ENCODE results near the gene ABCA1. TPM values are rescaled to one million over a fixed set of nuclear protein-coding genes. Genes with fewer than 3 reads are reported as not detected.
A peak's percentile ranks its signal among the peaks of the same experiment; 100 is the strongest.
"Not testable (repeated sequence)": the region's sequence is repeated elsewhere in the genome, so short reads cannot be mapped to it uniquely, and the experiment has no call there.

ABCA1 gene
- total and polyA plus RNA-seq, 4 donors, result 10.2 to 43.0 (median 27.8) TPM

DNA sequence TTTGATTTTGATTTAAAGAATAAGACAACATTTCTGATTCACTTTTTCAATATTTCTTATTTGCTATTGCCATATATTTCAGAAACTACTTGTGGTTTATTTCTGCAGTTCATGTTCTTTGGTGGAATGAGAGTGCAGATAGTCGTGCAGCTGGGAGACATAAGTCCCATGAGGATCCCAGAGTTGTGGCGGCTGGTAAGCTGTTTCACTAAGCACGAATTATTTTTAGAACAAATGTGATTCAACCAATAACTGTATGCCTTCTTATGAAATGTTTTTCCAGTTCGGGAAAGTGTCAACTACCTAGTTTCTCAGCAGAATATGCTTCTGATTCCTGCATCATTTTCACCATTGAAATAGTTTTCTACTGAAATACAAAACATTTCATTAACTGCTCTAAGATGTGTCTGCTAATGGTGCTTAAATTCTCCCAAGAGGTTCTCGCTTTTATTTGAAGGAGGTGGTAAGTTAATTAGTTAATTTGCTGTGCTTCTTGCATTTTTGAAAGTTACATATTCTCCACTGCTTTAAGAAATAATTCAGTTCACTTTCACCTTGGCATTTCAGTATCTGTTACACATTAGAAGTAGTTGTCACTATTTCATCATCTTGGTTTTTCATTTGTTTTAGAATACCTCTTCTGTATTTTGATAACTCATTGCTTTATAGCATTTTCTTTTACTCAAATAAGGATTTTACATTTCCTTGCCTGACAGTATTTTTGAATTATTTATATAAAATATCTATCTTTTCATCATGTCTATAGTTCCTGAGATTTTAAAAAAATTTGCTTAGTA lies 155.0 kb downstream of the ABCA1 start:
- H3K27ac ChIP-seq (ENCODE audit: low read depth, low read length), result no peak overlapping the region
- no peaks in the 10 kb centered on the region for H3K9me3 ChIP-seq (ENCODE audit: control insufficient read depth, insufficient read depth, low read length)
- H3K36me3 ChIP-seq (ENCODE audit: control insufficient read depth, insufficient read depth, low read length), result no peaks in the 10 kb centered on the region
- no CpG with 5 or more reads among the region's 5 CpGs for WGBS (ENCODE audit: insufficient coverage)
- DNase-seq (ENCODE audit: low read depth in 4 of 6, low spot score in 6 of 6), result peak in 1 of 6 donors; percentile 22
- no peaks in the 10 kb centered on the region for H3K4me1 ChIP-seq (ENCODE audit: control insufficient read depth, insufficient read depth, low read length)
- no peak overlapping the region for H3K4me3 ChIP-seq (ENCODE audit: low read depth, low read length)
- no peaks in the 10 kb centered on the region for H3K27me3 ChIP-seq (ENCODE audit: control insufficient read depth, insufficient read depth, low read length)

DNA sequence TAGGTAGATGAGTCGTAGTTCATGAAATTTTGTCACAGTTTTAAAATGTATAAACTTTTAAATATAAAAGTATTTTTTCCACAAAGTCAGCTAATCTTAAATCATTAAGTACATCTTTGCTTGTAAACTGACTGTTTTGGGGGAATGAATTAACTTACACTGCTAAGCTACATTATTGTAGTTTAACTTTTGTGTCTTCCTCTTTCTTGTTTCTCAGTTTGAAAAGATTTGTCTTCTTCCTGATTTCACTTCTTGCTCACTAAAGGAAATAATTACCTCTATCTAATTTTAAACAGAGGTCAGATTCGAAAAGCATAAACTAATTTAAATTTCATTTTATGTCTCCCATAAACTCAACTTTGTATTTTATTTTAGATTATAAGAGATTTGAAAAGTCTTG lies 158.3 kb downstream of the ABCA1 start:
- H3K4me1 ChIP-seq (ENCODE audit: control insufficient read depth, insufficient read depth, low read length), result peaks cover 2% of the 10 kb centered on the region
- H3K27me3 ChIP-seq (ENCODE audit: control insufficient read depth, insufficient read depth, low read length), result no peaks in the 10 kb centered on the region
- DNase-seq (ENCODE audit: low read depth in 4 of 6, low spot score in 6 of 6), result no peak
- H3K4me3 ChIP-seq (ENCODE audit: low read depth, low read length), result no peak overlapping the region
- no CpG with 5 or more reads among the region's 2 CpGs for WGBS (ENCODE audit: insufficient coverage)
- no peaks in the 10 kb centered on the region for H3K36me3 ChIP-seq (ENCODE audit: control insufficient read depth, insufficient read depth, low read length)
- no peaks in the 10 kb centered on the region for H3K9me3 ChIP-seq (ENCODE audit: control insufficient read depth, insufficient read depth, low read length)
- H3K27ac ChIP-seq (ENCODE audit: low read depth, low read length), result no peak overlapping the region

DNA sequence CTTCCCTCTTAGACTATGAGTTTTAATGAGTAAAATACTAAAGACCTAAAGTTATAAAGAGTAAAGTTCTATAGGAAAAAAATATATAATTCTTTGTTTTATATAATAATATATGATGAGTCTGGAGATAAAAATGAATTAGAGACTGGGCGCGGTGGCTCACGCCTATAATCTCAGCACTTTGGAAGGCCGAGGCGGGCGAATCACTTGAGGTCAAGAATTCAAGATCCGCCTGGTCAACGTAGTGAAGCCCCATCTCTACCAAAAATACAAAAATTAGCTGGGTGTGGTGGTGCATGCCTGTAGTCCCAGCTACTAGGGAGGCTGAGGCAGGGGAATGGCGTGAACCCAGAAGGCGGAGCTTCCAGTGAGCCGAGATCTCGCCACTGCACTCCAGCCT lies 158.9 kb downstream of the ABCA1 start:
- not testable (repeated sequence) for H3K27ac ChIP-seq (ENCODE audit: low read depth, low read length); H3K4me1 ChIP-seq (ENCODE audit: control insufficient read depth, insufficient read depth, low read length); DNase-seq (ENCODE audit: low read depth in 4 of 6, low spot score in 6 of 6); H3K36me3 ChIP-seq (ENCODE audit: control insufficient read depth, insufficient read depth, low read length); H3K4me3 ChIP-seq (ENCODE audit: low read depth, low read length); H3K27me3 ChIP-seq (ENCODE audit: control insufficient read depth, insufficient read depth, low read length); H3K9me3 ChIP-seq (ENCODE audit: control insufficient read depth, insufficient read depth, low read length)
- WGBS (ENCODE audit: insufficient coverage), result no CpG with 5 or more reads among the region's 12 CpGs

DNA sequence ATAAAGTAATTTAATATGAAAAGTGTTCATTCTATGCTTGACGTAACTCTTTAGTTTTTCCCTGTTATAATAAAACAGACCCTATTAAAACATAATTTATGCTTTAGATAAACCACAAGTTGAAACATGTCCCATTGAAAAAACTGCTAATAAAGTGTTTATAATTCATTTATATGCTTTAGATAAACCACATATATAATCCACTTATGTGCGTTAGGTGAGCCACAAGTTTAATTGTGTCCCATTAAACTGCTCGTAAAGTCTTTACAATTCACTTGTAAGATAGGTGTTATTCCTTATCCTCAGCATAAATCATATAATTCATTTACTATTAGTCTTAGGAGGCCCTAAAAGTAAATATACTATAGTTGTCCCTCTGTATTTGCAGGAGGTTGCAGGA lies 160.4 kb downstream of the ABCA1 start:
- H3K36me3 ChIP-seq (ENCODE audit: control insufficient read depth, insufficient read depth, low read length), result no peaks in the 10 kb centered on the region
- H3K27ac ChIP-seq (ENCODE audit: low read depth, low read length), result no peak overlapping the region
- peaks cover 5% of the 10 kb centered on the region for H3K4me1 ChIP-seq (ENCODE audit: control insufficient read depth, insufficient read depth, low read length)
- no peak for DNase-seq (ENCODE audit: low read depth in 4 of 6, low spot score in 6 of 6)
- H3K9me3 ChIP-seq (ENCODE audit: control insufficient read depth, insufficient read depth, low read length), result no peaks in the 10 kb centered on the region
- H3K27me3 ChIP-seq (ENCODE audit: control insufficient read depth, insufficient read depth, low read length), result no peaks in the 10 kb centered on the region
- no CpG with 5 or more reads among the region's 3 CpGs for WGBS (ENCODE audit: insufficient coverage)
- H3K4me3 ChIP-seq (ENCODE audit: low read depth, low read length), result no peak overlapping the region

DNA sequence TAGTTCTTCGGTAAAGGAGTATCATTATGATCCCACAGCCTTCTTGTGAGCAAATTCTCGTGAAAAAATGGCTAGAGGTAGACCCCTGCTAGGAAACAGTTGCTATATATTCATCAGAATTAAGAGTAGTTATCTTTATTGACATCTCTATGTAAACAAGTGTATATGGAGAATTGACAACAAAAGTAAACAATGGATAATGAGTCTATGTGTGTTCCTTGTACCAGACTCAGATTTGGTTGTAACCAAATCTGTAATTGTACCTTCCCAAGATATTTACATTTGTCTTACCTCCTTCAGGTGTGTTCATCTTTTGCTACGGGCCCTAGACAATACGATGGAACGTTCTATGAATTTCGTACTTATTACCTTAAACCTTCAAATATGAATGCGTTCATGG lies 161.9 kb downstream of the ABCA1 start:
- Histone ChIP-seq H3K27ac (ENCODE audit: low read depth, low read length) (no peak overlapping the region), H3K4me1 (ENCODE audit: control insufficient read depth, insufficient read depth, low read length) (peaks cover 5% of the 10 kb centered on the region), H3K27me3 (ENCODE audit: control insufficient read depth, insufficient read depth, low read length) (no peaks in the 10 kb centered on the region), H3K36me3 (ENCODE audit: control insufficient read depth, insufficient read depth, low read length) (no peaks in the 10 kb centered on the region), H3K4me3 (ENCODE audit: low read depth, low read length) (no peak overlapping the region), H3K9me3 (ENCODE audit: control insufficient read depth, insufficient read depth, low read length) (no peaks in the 10 kb centered on the region)
- no peak for DNase-seq (ENCODE audit: low read depth in 4 of 6, low spot score in 6 of 6)
- no CpG with 5 or more reads among the region's 7 CpGs for WGBS (ENCODE audit: insufficient coverage)

DNA sequence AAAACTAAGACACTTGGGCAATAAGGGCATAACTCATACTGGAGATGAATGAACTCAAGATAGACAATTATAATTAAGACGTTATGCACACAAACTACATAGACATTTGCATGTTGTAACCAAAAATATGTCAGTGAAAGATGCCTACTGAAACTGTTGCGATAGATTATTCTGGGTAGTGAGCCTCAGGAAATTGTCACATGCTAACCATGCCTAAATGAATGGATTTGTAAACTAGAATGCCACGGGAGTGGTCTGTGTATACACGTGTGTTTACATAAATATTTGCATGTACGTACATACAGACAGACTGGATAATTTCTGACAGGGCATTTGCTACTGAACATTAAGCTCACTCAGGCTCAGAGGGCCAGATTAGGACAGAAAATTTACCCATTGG lies 162.8 kb downstream of the ABCA1 start:
- Histone ChIP-seq H3K4me3 (ENCODE audit: low read depth, low read length) (no peak overlapping the region), H3K27me3 (ENCODE audit: control insufficient read depth, insufficient read depth, low read length) (no peaks in the 10 kb centered on the region), H3K36me3 (ENCODE audit: control insufficient read depth, insufficient read depth, low read length) (no peaks in the 10 kb centered on the region), H3K4me1 (ENCODE audit: control insufficient read depth, insufficient read depth, low read length) (peaks cover 5% of the 10 kb centered on the region), H3K27ac (ENCODE audit: low read depth, low read length) (no peak overlapping the region), H3K9me3 (ENCODE audit: control insufficient read depth, insufficient read depth, low read length) (no peaks in the 10 kb centered on the region)
- WGBS (ENCODE audit: insufficient coverage), result 80% methylated on average over 3 of the region's 5 CpGs
- no peak for DNase-seq (ENCODE audit: low read depth in 4 of 6, low spot score in 6 of 6)

DNA sequence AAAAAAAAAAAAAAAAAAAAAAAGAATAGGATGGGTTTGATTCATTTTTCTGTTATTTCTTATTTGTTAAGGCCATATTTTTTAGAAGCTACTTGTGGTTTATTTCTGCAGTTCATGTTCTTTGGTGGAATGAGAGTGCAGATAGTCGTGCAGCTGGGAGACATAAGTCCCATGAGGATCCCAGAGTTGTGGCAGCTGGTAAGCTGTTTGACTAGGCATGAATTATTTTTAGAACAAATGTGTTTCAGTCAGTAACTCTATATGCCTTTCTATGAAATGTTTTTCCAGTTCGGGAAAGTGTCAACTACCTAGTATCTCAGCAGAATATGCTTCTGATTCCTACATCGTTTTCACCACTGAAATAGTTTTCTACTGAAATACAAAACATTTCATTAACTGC lies 169.0 kb downstream of the ABCA1 start:
- no peak overlapping the region for H3K4me3 ChIP-seq (ENCODE audit: low read depth, low read length)
- no CpG with 5 or more reads among the region's 3 CpGs for WGBS (ENCODE audit: insufficient coverage)
- H3K9me3 ChIP-seq (ENCODE audit: control insufficient read depth, insufficient read depth, low read length), result no peaks in the 10 kb centered on the region
- no peaks in the 10 kb centered on the region for H3K27me3 ChIP-seq (ENCODE audit: control insufficient read depth, insufficient read depth, low read length)
- H3K4me1 ChIP-seq (ENCODE audit: control insufficient read depth, insufficient read depth, low read length), result no peaks in the 10 kb centered on the region
- peak in 1 of 6 donors; percentile 17 for DNase-seq (ENCODE audit: low read depth in 4 of 6, low spot score in 6 of 6)
- no peak overlapping the region for H3K27ac ChIP-seq (ENCODE audit: low read depth, low read length)
- no peaks in the 10 kb centered on the region for H3K36me3 ChIP-seq (ENCODE audit: control insufficient read depth, insufficient read depth, low read length)

DNA sequence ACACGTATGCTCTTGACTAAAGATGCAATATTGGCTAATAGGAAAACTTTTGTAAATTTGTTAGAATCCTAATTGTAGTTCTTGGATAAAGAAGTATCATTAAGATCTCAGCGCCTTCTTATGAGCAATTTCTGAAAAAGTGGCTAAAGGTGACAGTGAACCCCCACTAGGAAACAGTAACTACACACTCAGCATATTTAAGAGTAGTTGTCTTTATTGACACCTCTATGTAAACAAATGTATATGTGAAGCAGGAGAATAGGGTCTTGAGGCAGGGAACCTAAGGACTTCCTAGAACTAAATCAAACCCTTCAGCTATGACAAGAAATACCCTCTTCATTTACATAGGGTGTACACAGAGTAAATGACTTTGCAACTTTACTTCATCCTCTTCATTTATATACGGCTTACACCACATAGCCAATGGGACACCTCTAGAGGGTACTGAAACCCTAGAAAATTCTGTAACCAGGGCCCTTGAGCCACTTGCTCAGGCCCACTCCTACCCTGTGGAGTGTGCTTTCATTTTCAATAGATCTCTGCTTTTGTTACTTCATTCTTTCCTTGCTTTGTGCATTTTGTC lies 177.7 kb downstream of the ABCA1 start:
- no peak overlapping the region for H3K4me3 ChIP-seq (ENCODE audit: low read depth, low read length)
- no peak overlapping the region for H3K27ac ChIP-seq (ENCODE audit: low read depth, low read length)
- no peaks in the 10 kb centered on the region for H3K36me3 ChIP-seq (ENCODE audit: control insufficient read depth, insufficient read depth, low read length)
- H3K27me3 ChIP-seq (ENCODE audit: control insufficient read depth, insufficient read depth, low read length), result no peaks in the 10 kb centered on the region
- peaks cover 5% of the 10 kb centered on the region for H3K4me1 ChIP-seq (ENCODE audit: control insufficient read depth, insufficient read depth, low read length)
- WGBS (ENCODE audit: insufficient coverage), result 83% methylated on average over 2 of the region's 3 CpGs
- no peak for DNase-seq (ENCODE audit: low read depth in 4 of 6, low spot score in 6 of 6)
- H3K9me3 ChIP-seq (ENCODE audit: control insufficient read depth, insufficient read depth, low read length), result no peaks in the 10 kb centered on the region

DNA sequence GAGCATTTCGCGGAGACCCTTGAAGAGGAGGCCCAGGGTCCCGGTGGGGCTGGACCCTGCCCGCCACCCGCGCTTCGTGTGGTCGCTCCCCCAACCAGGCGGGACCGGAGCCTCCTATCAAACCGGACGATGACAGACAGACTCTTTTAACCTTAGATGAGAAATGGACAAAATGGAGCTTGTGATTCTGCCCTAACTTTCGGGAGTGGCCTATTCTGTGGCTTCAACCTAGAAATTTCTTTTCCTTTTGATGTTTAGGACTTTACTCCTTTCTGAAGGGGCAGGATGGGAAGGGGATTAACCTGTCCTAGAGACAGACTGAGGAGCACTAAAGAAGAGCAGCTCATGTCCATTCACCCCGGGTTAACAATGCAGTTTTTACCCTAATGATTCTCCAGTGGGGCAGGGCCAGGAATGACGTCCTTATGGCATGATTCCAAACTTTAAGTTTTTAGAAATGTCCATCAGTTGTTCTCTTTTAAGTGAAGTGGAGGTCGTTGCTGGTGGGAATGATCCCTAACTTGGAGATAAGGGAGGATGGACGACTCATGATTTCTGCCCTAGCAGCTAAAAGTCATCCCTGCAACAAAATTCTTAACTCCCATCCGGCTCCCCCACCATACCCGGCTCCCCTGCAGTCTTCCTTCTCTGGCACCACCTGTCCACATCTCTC lies 179.5 kb downstream of the ABCA1 start:
- no peaks in the 10 kb centered on the region for H3K9me3 ChIP-seq (ENCODE audit: control insufficient read depth, insufficient read depth, low read length)
- H3K27ac ChIP-seq (ENCODE audit: low read depth, low read length), result peak overlapping the region; percentile 89
- WGBS (ENCODE audit: insufficient coverage), result 13% methylated on average over 15 of the region's 19 CpGs
- peak in 3 of 6 donors; percentile 4 to 58 (median 28) for DNase-seq (ENCODE audit: low read depth in 4 of 6, low spot score in 6 of 6)
- no peaks in the 10 kb centered on the region for H3K36me3 ChIP-seq (ENCODE audit: control insufficient read depth, insufficient read depth, low read length)
- H3K4me1 ChIP-seq (ENCODE audit: control insufficient read depth, insufficient read depth, low read length), result peaks cover 5% of the 10 kb centered on the region
- H3K27me3 ChIP-seq (ENCODE audit: control insufficient read depth, insufficient read depth, low read length), result no peaks in the 10 kb centered on the region
- H3K4me3 ChIP-seq (ENCODE audit: low read depth, low read length), result peak overlapping the region; percentile 94

Measured in spinal cord (tissue), 10 donors.